Stimulated activated CD4-positive, alpha-beta T cell treated with anti-CD3 and anti-CD28 coated beads, Interleukin-4, amount 100 ng/mL, for 1 hour (primary cell): ENCODE measurements around the gene TIGD6.
"Not testable (repeated sequence)": the region's sequence is repeated elsewhere in the genome, so short reads cannot be mapped to it uniquely, and the experiment has no call there.

Experiments
- DNase-seq: peaks from one replicate; pipeline ENCODE4 v3.0.0-alpha.2; 2020

TIGD6 gene

DNA sequence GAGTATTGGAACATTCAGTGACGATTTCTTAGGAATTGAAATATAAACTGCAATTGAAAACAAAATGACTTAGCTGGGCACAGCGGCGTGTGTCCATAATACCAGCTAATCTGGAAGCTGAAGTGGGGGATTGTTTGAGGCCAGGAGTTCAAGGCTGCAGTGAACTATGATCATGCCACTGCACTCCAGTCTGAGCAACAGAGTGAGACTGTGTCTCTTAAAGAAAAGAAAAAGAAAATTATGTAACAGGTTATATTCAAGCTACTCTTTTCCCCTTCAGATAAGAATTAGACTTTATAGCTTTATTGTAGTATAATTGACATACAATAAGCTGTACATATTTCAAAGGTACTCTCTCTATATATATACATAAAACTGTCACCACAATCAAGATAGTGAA is 33.5 kb downstream of the TIGD6 start:
- DNase-seq: no peak

DNA sequence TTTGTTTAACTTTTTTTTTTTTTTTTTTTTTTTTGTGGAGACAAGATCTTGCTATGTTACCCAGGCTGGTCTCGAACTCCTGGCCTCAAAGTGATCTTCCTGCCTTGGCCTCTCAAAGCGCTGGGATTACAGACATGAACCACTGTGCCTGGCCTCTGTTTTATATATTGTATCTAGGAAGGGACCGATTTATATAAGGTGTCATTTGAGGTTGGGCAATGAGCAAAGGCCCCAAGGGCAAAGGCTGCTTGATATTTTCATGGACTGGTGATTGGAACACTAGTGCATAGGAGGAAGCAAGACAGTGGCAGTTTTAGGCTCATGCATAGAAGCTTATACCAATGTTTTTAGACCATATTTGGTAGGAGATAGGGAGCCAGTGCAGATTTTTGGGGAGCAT is 36.7 kb downstream of the TIGD6 start:
- DNase-seq: no peak

DNA sequence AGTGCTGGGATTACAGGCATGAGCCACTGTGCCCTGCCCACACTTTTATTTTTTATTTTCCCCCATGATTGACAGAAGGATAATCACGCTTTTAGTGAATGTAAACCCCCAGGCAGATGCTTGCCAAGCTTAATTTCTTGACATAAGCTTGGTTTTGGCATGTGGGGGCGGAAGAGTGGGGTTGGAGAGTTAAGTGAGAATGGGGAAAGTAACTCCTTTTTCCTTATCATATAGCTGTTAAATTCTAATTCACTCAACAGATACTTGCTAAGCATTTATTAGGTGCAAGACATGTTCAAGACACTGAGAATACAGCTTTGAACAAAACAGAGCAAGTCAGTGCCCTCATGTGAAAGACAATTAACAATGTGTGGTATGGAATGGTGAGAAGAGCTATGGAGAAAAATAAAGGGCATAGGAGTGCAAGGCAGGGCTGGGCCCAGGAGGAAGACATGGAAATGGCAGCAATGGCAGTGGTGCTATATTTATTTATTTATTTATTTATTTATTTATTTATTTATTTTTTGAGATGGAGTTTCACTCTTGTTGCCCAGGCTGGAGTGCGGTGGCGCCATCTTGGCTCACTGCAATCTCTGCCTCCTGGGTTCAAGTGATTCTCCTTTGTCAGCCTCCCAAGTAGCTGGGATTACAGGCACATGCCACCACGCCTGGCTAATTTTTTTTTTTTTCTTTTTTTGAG is 37.7 kb downstream of the TIGD6 start:
- DNase-seq: no peak

DNA sequence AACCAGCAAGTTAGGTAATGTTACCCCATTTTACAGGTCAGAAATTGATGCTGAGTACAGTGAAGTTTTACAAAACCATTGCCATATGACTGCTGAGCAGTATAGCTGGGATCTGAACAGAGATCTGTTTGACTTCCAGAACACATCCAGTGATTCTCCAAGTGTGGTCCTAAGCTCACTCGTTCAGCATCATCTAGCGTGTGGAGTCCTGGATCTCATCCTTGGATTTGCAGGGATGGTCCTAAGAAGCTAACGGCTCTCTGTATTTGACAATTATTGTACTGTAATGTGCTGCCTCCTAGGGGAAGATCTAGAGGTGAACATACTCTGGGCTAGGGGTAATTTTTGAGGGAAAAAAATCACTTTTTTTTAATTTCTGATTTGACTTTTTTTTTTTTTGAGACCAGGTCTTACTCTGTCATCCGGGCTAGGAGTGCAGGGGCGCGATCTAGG is 38.5 kb downstream of the TIGD6 start:
- DNase-seq: no peak

DNA sequence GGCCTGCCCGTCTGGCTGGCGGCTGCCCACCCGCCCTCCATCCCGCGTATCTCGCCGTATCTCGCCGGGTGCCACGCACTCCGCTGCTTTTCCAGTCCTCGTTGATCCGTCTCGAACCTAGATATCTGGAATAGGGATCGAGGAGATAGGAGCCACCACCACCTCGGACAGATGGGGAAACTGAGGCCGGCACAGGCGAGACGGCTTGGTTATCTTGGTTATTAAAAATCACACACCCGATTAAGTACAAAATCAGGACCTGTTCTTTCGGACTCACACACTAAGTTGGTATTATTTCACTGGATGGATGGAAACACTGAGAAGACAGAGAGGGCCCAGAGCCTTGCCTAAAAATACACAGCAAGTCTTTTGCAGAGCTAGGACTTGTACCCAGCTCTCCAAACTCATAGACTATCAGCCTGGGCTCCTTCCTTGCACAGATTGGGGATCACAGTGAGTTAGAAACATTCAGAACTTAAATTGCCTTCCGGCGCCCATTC is 39.2 kb downstream of the TIGD6 start:
- no peak for DNase-seq

DNA sequence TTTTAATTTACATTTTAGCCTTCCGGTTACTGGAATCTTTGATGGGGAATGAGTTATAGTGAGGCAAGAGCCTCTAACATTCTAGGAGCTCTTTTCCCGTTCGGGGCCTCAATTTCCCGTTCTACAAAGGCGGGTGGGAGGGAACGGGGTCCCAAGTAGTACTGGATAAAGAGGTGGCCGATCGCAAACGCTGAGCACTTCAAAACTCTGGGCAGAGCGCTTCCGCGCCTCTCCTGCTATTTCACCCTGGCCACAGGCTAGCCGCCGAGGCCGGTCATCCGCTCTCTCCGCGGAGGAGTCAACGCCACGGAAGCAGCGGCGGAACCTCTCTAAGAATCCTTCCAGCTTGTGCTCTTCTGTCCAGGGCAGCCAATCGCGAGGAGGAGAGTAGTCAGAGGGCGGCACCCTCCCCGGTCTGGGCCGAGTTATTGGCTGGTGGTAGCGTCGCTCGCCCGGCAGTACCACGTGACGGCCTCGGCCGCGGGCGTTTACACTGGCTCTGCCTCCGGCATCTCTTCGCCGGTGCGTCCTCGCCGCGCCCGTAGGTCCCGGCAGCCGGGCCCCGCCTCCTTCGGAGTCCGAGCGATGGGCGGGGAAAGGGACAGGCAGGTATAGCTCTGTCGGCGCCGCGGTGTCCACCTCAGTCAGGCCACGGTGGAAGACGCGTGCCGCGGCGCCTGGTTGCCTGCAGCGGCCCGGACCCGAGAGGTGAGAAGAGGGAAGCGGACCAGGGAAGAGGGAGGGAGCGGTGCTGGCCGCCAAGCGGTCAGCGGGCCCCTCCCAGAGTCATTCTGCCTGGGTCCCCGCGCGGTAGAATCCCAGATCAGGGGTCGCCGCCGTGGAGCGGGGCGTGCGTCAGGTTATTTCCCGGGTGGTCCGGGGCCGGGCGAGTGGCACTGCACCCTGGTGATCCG is 39.9 kb downstream of the TIGD6 start, which contains the start of gene SLC26A2:
Gene SLC26A2 (plus strand): TSS at position 487 of the 914 bp plus-strand sequence. CDS start 16,895 bp downstream, outside the sequence.
- peak; percentile 93 for DNase-seq

DNA sequence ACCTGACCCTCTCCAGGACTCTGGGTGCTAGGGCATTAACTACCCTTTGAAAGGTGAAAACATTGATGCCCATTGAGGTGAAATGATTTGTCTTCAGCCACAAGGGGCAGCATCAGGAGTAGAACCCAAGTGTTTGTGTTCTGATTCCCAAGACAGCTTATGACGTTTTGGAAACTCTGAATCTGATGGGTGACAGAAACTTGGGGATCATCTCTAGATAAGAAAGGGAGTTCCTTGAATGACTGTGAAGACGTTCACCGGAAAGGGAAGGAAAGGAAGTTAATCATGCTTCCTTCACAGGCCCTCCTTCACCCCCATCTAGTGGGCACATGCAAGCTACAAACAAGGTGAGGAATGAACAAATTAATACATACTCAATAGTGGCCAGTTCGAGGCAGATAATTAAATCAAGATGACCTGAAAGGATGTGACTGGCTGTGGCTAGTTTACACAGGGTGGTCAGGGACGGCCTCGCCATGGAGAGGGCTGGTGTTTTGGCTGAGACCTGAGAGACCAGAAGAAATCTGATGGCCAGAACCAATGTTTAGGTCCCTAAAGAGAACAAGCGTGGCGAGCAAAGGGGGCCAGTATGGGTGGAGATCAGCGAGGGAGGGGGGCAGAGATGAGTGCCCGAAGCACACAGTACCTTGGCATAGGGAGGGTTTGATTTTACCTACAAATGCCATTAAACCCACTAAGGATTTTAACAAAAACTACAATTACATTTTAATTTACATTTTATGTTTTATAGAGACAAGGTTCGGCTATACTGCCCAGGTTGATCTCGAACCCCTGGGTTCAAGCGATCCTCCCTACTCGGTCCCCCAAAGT is 40.8 kb downstream of the TIGD6 start:
- DNase-seq: peak; percentile 29

DNA sequence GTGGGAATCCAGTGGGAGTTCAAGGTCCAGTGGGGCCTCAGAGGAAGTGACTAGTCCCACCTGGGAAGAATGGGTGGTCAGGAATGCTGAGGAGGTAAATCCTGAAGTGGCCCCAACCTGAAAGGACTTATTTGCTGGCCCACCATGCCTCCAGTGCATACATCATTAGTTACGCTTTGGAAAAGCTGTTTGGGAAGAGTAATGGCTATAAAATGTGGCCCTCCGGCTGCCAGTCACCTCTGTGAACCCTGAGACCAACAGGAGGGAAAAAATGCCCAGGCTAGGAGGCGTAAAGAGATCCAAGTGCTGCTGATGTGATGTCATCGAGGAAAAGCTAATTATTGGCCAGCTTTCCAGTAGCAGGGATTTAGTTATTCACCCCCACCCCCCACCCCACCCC is 42.6 kb downstream of the TIGD6 start:
- DNase-seq: no peak

DNA sequence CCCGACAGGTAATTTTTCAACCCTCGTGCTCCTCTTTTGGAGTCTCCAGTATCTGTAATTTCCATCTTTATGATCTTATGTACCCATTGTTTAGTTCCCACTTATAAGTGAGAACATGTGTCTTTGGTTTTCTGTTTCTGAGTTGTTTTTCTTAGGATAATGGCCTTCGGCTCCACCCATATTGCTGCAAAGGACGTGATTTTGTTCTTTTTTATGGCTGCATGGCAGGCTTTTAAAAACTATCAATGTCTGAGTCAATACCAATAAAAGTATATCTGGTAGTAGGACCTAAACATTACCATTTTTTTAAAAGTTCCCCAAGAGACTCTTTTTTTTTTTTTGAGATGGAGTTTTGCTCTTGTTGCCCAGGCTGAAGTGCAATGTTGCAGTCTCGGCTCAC is 43.8 kb downstream of the TIGD6 start:
- no peak for DNase-seq

DNA sequence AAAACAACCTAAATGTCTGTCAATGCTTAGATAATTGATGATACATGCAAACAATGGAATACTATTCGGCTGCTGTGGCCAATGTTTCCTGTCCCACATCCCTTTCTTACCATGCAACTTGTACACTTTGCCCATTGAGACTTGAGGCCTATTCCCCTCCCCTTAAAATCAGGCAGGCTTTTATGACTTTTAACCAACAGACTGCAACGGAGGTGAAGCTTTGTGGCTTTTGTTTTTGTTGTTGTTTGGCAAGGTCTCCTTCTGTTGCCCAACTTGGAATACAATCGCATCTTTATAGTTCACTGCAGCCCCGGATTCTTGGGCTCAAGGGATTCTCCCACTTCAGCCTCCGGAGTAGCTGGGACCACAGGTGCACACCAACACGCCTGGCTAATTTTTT is 45.7 kb downstream of the TIGD6 start:
- no peak for DNase-seq

DNA sequence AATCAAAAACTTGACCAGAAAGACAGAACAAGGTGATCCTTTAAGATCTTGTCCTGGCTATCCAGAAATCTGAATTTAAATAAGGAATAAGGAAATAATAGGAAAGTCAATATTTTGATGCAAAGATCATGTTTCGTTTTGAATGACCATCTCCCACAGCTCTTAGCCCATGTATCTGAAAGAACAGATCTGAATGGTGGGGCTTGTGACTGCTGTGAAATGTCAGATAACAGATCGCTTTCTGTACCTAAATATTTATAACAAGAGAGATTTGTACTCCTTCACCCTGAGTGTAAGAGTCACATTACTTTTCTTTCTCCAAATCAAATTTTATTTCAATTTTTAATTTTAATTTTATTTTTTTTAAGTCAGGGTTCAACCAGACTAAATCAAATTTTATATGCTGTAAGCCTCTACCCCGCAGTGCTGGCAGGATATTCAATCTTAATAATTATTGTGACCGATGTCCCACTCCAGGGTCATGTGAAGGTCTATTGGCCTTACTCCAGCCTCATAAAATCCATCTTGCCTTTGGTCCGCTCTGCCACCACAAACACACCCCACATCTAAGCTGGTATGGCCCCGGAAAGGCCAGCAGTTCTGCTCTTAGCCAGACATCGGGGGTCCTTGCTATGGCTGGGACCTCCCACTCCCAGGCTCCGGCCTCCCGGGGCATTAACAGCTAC is 46.9 kb downstream of the TIGD6 start:
- DNase-seq: no peak

DNA sequence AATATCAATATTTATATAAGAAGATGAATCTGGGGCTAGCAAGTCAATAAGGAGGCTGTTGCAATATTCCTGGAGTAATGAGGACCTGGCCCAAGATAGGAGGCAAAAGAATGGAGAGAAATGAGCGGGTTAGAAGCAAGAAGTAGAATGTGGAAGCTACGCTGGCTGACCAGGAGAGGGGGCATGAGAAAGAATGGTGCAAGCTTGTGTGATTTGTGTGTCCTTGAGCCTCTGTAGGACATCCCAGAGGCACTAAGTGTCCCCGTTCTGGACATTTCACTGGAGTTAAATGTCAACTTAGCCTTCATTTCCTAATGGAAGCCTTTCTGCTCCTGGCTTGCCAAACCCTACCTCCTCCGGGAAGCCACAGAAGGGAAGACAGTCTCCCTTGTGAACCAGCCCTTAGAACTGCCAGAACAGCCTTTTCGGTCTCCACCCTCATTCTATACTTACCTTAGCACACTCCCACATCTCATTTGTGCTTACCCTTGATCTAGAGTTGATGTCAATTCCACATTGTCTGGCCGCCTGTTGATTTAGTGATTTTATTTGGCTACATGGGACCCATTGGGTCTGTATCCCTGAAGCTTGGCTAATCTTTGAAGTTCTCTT is 49.2 kb downstream of the TIGD6 start:
- DNase-seq: no peak

DNA sequence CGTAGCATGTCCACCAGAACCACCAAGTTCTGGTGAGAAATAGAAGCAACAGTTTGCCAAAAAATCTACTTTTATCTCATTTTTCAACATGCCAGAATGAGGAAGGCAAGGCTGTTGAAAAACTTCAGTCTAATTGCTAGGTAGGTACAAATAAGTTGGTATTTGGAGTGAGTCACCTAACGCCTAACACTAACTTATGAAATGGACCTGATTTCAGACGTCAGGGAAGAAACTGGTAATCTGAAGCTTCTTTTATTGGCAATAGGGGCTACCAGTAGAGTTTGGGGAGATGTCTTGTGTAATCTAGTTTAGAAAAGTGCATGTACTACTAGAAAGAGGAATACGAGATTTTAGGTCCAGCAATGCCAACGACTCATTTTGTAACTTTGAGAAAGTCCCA is 51.5 kb downstream of the TIGD6 start:
- no peak for DNase-seq

DNA sequence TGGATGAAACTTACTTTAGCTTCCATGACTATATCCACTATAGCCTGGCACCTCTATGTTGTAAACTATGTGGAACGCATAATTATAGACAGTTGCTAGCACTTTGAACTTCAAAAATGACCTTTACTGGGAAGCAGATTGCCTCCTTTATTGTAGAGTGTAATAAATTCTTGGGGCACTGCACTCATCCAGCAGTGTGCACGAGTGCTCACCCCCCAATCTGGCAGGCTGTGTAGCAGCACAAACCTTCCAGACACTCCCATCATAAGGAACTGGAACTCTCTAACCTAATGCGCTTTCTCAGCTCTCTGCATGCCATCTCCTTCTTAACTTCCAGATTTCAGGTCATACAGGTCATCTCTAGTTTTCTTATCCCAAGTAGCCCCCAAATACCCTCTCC is 54.3 kb downstream of the TIGD6 start:
- no peak for DNase-seq

DNA sequence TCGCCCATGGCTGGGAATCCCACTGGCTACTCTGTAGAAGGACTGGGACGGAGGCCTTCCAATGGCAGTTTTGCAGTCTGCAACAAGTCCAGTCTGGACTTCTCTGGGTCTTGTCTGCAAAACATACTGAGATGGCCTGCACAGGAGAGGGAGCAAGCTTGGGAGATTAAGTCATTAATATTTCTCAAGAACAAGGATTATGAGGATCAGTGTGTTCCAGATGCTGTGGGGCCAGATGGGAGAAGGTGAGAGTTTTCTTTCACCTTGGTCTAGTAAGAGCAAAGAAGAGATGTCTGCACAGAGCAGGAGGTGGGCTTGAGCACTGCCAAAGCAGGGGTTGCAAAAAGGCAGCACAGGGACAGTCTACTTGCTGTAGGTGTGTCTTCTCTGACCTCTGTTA is 55.8 kb downstream of the TIGD6 start, which contains the start of gene PDE6A:
Gene PDE6A (minus strand): TSS at position 128 of the 400 bp plus-strand sequence. CDS start 120 bp downstream, at position 8.
- DNase-seq: no peak

DNA sequence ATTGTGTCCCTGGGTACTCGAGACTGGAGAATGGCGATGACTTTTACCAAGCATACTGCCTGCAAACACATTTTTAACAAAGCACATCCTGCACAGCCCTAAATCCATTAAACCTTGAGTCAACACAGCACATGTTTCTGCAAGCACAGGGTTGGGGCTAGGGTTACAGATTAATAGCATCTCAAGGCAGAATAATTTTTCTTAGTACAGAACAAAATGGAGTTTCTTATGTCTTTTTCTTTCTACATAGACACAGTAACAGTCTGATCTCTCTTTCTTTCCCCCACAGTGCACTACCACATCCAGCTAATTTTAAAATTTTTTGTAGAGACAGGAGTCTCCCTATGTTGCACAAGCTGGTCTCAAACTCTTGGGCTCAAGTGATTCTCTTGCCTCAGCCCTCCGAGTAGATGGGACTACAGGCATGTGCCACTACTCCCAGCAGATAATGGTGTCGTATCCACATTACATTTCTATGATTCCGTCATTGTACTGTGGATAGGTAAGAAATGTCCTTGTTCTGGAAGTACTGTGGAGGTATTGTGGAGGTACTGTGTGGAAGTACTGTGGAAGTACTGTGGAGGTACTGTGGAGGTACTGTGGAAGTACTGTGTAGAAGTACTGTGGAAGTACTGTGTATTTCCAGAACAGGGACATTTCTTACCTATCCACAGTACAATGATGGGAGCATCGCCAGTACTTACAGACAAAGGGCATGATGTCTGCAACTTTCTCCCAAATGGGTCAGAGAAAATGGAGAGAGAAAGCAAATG is 57.1 kb downstream of the TIGD6 start:
- DNase-seq: not testable (repeated sequence)
